LNCaP clone FGC (cell line): ENCODE data around the gene EDN2.

ENCODE experiments used
- DNase-seq: peaks from one replicate; pipeline ENCODE4 v3.0.0-alpha.2; 2011; ENCODE audit warnings: low read depth
- H3K4me3 ChIP-seq: 2 replicates; pipeline ENCODE4 v1.5.1; 2011; ENCODE audit warnings: mild to moderate bottlenecking, low read depth, low read length, control low read depth
- CTCF ChIP-seq: IDR thresholded peaks from 2 replicates; pipeline ENCODE4 v1.5.1; 2012; ENCODE audit warnings: mild to moderate bottlenecking; ENCODE audit not compliant: control insufficient read depth, insufficient read depth; ENCODE audit errors: extremely low read depth

The EDN2 gene

GRCh38 chr1:41528726-41529605 lies 44.5 kb upstream of the EDN2 start:
- TF ChIP-seq CTCF = no peak
- no peak overlapping the region for H3K4me3 ChIP-seq
- DNase-seq = no peak

DNA sequence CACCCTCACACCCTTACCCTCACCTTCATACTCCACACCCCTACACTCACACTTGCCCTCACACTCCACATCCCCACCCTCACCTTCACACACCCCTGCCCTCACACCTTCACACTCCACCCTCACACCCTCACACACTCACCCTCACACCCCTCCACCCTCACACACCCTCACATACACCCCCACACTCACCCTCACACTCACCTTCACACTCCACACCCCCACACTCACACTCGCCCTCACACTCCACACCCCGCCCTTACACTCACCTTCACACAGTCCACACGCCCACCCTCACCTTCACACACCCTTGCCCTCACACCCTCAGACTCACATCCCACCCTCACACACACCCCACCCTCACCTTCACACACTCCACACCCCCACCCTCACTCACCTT lies 43.6 kb upstream of the EDN2 start:
- DNase-seq = no peak
- no peak for TF ChIP-seq CTCF
- no peak overlapping the region for H3K4me3 ChIP-seq

DNA sequence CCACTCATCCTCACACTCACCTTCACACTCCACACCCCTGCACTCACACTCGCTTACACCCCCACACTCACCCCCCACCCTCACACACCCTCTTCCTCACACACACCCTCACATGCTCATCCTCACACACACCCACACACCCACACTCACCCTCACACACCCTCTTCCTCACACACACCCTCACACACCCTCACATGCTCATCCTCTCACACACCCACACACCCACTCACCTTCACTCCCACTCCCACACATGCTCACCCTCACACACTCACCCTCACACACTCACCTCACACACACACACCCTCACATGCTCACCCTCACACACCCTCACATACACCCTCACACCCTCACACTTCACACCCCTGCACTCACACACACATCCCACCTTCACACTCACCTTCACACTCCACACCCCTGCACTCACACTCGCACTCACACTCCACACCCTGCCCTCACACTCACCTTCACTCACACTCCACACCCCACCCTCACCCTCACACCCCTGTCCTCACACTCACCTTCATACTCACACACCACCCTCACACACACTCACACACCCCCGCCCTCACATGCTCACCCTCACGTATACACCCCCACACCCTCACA lies 42.6 kb upstream of the EDN2 start:
- no peak for TF ChIP-seq CTCF
- no peak for DNase-seq
- H3K4me3 ChIP-seq = no peak overlapping the region

DNA sequence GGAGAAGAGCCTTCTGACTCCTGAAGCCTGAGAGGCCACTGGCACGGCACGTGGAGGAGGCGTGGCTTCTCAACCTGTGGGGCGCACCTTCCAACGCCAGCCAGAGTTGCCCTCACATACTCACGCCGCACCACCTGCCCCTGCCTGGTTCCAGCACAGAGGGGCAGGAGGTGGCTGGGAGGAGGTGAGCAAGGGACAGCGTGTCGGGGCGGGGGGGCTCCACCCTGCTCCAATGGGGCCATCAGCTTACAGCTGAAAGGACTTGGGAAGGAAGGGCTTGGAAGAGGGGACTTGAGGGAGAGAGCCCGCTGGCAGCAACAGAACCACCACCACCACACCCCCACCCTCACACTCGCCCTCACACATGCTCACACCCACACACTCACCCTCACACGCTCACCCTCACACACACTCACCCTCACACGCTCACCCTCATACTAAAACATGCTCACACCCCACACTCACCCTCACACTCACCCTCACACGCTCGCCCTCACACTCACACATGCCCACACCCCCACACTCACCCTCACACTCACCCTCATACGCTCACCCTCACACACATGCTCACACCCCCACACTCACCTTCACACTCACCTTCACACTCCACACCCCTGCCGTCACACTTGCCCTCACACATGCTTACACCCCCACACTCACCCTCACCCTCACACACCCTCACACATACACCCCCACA lies 41.6 kb upstream of the EDN2 start:
- DNase-seq = no peak
- no peak for TF ChIP-seq CTCF
- no peak overlapping the region for H3K4me3 ChIP-seq

DNA sequence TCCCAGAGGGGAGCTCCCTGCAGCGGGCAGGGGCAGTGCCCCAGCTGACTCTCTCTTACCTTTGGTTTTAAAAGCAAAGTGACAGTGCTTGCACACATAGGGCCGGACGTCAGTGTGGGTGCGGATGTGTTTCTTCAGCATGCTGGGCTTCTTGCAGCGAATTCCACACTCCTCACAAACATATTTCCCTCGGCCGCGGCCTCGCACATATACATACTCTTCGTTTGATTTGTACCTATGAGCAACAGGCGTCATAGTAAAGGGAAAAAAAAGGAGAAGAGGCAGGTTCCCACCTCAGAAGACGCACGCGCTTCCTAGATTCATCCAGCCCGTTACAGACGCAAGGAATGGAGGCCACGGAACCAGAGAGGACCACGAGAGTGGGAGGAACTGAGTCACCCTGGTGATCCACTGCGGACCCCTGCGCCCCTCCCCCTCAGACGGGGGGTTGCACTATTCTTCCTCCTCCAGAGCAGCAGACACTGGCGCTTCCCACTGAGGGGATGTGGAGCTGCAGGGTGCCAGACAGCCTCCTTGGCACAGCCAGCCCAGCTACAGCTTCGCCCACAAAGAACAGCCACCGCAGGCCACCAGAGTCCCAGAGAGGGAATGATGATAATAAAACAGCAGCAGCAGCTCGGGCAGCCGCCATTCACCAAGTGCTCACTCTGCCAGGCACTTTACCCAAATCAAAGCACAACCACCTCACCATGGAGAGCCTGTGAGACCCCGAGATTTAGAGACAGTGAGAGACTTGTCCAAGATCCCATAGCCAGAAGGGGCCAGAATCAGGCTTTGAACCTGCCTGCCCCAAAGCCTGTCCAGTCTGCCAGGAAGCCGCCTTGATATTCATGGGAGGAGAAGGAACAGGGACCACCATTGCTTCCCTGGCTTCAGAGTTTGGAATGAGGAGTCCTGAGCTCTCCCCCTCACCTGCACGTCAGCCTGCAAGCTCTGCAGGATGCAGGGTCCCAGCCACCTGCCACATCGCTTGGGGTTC lies 40.5 kb upstream of the EDN2 start:
- TF ChIP-seq CTCF = no peak
- DNase-seq = no peak

DNA sequence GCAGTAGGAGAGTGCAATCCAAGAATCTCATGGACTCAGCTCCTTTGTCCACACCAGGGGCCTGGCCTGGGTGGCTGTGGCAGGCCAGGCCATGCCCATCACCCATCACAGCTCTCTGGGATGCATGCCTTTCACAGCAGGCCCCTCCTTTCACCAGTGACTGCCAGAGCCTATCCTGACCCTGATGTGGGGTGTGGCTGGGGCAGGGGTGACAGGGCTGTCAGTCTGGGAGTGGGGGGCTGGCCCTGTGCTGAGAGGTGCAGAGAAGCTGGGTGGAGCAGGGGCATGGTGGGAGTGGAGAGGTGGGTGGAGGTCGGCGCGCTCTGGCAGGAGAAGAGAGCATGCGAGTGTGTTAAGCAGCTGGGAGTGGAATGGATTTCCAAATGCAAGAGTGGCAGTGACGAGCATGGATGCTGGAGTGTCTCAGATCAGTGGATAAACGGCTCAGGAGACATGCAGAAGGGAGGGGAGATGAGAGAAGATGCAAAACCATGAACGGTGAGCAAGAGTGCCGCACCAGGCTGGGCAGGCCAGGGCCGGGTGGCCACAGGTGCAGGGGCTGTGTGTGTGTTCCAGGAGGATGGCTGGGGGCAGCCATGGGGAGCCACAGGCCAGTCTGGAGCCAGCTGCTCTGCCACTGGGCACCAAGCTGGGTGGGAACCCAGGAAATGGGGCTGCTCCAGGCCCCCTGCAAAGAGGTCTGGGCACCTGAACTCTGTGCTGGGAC lies 39.6 kb upstream of the EDN2 start:
- TF ChIP-seq CTCF = no peak
- no peak overlapping the region for H3K4me3 ChIP-seq
- no peak for DNase-seq

More for the DNA sequence above, 40.5 kb upstream of the EDN2 start:
- H3K4me3 ChIP-seq = no peak overlapping the region
